Suprapubic skin (tissue), 3 donors: ENCODE results near the gene PSME3.

Source experiments
- CTCF ChIP-seq, 2 donors: fragments of 200-600 bp in 1 of 2; fragments of 450-650 bp in 1 of 2; sonication (generic) in 1 of 2; IDR thresholded peaks; one replicate each; pipeline ENCODE4 v1.5.1; 2016 to 2019; ENCODE audit warnings: antibody characterized with exemption in 2 of 2, mild to moderate bottlenecking in 1 of 2, moderate library complexity in 1 of 2
- POLR2A ChIP-seq, 2 donors: fragments of 450-650 bp; IDR thresholded peaks; one replicate each; pipeline ENCODE4 v1.6.1; 2017; ENCODE audit warnings: antibody characterized with exemption in 2 of 2, mild to moderate bottlenecking in 2 of 2, moderate library complexity in 2 of 2

- TF ChIP-seq CTCF (IDR thresholded peaks at IDR 0.05) (no peak), POLR2A (IDR thresholded peaks at IDR 0.05) (no peak)
Measured at GRCh38 chr17:42877037-42877436, 43.8 kb downstream of the PSME3 start.
